ENCODE measurements around the gene CSRNP3. TPM values are rescaled to one million over a fixed set of nuclear protein-coding genes. Genes with fewer than 3 reads are reported as not detected.

CSRNP3 gene
- total RNA-seq, 1 experiment from 2014 or later, result not detected

DNA sequence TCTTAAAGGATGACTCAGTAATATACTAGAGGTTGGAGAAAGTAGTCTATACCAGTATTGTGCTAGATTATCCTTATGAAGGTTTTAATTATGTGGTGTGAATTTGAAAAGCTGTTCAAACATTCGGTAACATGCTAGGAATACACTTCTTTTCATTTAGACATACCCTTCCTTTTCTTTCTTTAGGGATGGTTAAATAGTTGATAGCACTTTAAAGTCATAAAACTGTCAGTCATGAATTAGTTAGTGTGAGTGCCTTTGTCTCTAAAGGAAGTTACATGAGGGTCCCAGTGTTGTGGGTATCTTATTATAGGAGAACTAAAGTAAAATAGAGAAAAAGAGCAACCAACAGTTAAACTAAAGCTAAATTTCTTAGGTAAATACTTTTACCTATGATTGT, 149.3 kb downstream of the CSRNP3 start:
- Histone ChIP-seq H3K27ac (ENCODE audit: low read length) (no peak overlapping the region), H3K36me3 (ENCODE audit: control insufficient read depth, insufficient read depth, low read length) (no peaks in the 10 kb centered on the region), H3K27me3 (ENCODE audit: control insufficient read depth, insufficient read depth, low read length) (no peaks in the 10 kb centered on the region), H3K4me3 (ENCODE audit: low read depth in 2 of 2, low read length in 2 of 2) (no peak overlapping the region), H3K9me3 (ENCODE audit: control insufficient read depth, insufficient read depth, low read depth, low read length) (no peaks in the 10 kb centered on the region), H3K4me1 (ENCODE audit: control insufficient read depth, insufficient read depth, low read length) (no peaks in the 10 kb centered on the region)
- TF ChIP-seq, protein P1, sequence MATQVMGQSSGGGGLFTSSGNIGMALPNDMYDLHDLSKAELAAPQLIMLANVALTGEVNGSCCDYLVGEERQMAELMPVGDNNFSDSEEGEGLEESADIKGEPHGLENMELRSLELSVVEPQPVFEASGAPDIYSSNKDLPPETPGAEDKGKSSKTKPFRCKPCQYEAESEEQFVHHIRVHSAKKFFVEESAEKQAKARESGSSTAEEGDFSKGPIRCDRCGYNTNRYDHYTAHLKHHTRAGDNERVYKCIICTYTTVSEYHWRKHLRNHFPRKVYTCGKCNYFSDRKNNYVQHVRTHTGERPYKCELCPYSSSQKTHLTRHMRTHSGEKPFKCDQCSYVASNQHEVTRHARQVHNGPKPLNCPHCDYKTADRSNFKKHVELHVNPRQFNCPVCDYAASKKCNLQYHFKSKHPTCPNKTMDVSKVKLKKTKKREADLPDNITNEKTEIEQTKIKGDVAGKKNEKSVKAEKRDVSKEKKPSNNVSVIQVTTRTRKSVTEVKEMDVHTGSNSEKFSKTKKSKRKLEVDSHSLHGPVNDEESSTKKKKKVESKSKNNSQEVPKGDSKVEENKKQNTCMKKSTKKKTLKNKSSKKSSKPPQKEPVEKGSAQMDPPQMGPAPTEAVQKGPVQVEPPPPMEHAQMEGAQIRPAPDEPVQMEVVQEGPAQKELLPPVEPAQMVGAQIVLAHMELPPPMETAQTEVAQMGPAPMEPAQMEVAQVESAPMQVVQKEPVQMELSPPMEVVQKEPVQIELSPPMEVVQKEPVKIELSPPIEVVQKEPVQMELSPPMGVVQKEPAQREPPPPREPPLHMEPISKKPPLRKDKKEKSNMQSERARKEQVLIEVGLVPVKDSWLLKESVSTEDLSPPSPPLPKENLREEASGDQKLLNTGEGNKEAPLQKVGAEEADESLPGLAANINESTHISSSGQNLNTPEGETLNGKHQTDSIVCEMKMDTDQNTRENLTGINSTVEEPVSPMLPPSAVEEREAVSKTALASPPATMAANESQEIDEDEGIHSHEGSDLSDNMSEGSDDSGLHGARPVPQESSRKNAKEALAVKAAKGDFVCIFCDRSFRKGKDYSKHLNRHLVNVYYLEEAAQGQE (IDR thresholded peaks at IDR 0.05; ENCODE audit: insufficient read depth in 1 of 2, low read depth in 2 of 2, low read length in 1 of 2), result no peak
- TF ChIP-seq, protein P2, sequence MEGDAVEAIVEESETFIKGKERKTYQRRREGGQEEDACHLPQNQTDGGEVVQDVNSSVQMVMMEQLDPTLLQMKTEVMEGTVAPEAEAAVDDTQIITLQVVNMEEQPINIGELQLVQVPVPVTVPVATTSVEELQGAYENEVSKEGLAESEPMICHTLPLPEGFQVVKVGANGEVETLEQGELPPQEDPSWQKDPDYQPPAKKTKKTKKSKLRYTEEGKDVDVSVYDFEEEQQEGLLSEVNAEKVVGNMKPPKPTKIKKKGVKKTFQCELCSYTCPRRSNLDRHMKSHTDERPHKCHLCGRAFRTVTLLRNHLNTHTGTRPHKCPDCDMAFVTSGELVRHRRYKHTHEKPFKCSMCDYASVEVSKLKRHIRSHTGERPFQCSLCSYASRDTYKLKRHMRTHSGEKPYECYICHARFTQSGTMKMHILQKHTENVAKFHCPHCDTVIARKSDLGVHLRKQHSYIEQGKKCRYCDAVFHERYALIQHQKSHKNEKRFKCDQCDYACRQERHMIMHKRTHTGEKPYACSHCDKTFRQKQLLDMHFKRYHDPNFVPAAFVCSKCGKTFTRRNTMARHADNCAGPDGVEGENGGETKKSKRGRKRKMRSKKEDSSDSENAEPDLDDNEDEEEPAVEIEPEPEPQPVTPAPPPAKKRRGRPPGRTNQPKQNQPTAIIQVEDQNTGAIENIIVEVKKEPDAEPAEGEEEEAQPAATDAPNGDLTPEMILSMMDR (IDR thresholded peaks at IDR 0.05), result no peak
- TF ChIP-seq SIN3A (IDR thresholded peaks at IDR 0.05; ENCODE audit: borderline replicate concordance, insufficient read depth, low read depth, low read length) (no peak), TCF7L2 (IDR thresholded peaks at IDR 0.05; ENCODE audit: low read depth, low read length) (no peak), POLR2AphosphoS5 (IDR thresholded peaks at IDR 0.05; ENCODE audit: low read depth, low read length) (no peak)
- intact Hi-C loops (cut with micrococcal nuclease; ENCODE audit: unreplicated experiment), result no loop called here
- in situ Hi-C loops (cut with HindIII; ENCODE audit: low pct_unique_long_range_greater_than_20kb, low sequenced_read_pairs), result no loop called here
- no TSS peak for BruUV-seq (replicated peaks)
- ChIA-PET POLR2A (no interaction called here), CTCF (no interaction called here)
- DNase-seq (ENCODE audit: low read depth, low spot score) (no peak), ATAC-seq (no peak)

DNA sequence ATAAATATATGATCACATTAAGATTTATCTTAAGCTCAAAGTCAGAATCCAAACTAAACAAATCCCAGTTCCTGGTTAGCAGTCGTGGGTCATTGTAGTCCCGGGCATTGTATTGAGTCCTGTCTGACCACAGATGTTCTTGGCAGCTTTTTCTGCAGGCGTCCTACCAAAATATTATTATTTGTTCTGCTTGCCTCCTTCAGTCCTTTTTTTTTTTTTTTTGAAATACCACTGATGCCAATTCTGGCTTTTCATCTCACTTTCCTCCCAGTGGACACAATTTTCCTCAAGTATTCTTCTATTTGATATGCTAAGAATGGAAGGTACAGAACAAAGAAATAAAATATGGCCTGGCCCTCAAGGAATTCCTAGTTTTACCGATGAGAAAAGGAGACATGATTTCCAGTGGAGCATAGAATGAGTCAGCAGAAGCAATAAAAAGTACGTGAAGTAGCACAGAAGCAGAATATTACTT, 151.6 kb downstream of the CSRNP3 start:
- Histone ChIP-seq H3K4me3 (ENCODE audit: low read depth in 2 of 2, low read length in 2 of 2) (no peak overlapping the region), H3K4me1 (ENCODE audit: control insufficient read depth, insufficient read depth, low read length) (no peaks in the 10 kb centered on the region), H3K27ac (ENCODE audit: low read length) (no peak overlapping the region), H3K36me3 (ENCODE audit: control insufficient read depth, insufficient read depth, low read length) (no peaks in the 10 kb centered on the region), H3K27me3 (ENCODE audit: control insufficient read depth, insufficient read depth, low read length) (no peaks in the 10 kb centered on the region), H3K9me3 (ENCODE audit: control insufficient read depth, insufficient read depth, low read depth, low read length) (no peaks in the 10 kb centered on the region)
- no peak for ATAC-seq
- TF ChIP-seq POLR2AphosphoS5 (IDR thresholded peaks at IDR 0.05; ENCODE audit: low read depth, low read length), result no peak
- TF ChIP-seq, protein P1 (IDR thresholded peaks at IDR 0.05; ENCODE audit: insufficient read depth in 1 of 2, low read depth in 2 of 2, low read length in 1 of 2), result no peak
- no peak for TF ChIP-seq TCF7L2 (IDR thresholded peaks at IDR 0.05; ENCODE audit: low read depth, low read length)
- no peak for DNase-seq (ENCODE audit: low read depth, low spot score)
- POLR2A ChIA-PET, result no interaction called here
- no TSS peak for BruUV-seq (replicated peaks)
- intact Hi-C loops (cut with micrococcal nuclease; ENCODE audit: unreplicated experiment) (no loop called here), in situ Hi-C loops (cut with HindIII; ENCODE audit: low pct_unique_long_range_greater_than_20kb, low sequenced_read_pairs) (no loop called here)
- CTCF ChIA-PET, result no interaction called here

Data from Panc1 (cell line).